HG02938 (cell line): ENCODE results near the gene SLIT1.

Experiments used
- ATAC-seq: cut with Tn5 transposase; IDR thresholded peaks from one replicate; pipeline ENCODE4 v1.9.1; 2021; ENCODE audit warnings: mild to moderate bottlenecking, moderate library complexity; ENCODE audit not compliant: unreplicated experiment

SLIT1 gene

DNA sequence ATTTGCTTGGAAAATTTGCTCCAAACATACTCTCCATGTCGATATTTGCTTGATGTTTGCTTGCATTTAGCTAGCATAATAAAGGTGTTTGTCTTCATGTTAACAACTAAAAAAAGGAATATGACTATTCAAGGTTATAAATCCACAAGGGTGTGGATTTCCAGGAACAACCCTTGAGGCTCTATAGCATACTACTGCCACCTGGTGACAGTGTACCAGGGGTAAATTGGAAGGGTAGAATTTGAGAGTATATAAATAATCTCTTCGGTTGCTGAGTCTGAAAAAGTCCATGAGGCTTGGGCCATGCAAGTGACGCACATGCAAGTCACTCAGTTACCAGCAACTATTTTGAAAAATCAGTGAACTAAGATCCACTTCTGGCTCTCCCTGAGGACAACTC is 68.4 kb downstream of the SLIT1 start:
- no peak for ATAC-seq

DNA sequence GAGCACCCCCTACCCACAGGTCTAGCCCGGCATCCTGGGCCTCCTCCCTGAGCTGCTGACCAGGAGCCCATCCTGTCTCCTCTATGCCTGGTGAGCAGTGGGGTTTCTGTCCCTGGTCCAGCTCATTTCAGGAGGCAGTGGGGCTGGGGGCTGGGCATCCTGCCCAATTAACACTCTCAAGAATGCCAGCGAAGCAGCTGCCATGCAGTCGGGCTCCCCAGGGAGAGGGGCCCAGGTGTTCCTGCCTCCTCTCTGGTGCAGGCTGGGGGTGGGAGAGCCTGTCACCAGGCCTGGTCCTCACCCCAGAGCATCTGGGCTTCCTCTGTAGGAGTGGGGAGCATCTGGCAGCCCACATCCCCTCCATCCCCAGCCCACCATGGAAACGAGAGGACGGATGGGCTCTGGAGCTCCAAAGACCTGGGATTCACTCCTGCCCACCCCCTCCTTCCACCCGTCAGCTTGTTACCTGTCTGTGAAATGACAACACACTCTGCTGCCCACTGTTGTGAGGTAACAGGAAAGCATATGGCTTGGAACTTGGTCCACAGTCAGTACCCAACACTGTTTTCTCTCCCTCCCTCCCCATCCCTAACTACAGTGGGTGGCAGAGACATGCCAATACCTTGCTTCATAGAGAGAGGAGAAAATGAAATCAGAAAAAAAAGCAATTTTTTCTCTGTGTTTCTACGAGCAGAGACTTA is 69.1 kb downstream of the SLIT1 start:
- no peak for ATAC-seq

DNA sequence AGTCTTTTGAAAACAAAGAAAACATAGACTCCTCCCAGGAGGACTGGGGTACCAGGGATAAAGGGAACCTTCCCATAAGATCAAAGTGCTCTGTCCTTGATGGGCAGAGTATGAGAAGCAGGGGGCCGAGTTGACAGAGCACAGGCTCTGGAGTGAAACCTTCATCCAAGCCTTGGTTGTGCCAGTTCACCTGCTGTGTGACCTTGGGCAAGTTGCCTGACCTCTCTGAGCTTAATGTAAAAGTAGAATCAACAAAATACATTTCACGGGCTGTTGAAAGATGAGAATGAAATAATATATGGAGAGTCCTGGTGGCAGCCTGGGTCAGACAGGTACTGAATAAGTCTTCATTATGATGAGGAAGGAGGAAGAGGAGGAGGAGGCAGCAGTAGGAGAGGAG is 69.9 kb downstream of the SLIT1 start:
- ATAC-seq, result no peak

DNA sequence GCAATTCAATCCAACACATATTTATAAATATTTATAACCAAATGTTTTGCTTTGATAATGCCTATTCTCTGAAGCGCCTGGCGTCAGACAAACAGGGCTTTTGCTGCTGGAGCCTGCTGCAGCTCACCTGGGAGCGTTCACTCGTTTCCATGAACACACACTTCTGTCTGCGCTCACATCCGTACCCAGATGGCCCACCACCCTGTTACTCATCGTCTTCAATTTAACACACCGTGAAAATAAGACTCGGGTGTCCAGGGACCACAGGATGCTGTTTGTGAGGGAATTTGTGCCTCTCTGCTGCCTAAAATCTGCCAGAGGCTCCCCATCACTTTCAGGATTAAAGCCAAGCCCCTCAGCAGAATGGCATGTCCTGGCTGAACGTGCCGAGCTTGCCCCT is 74.1 kb downstream of the SLIT1 start:
- no peak for ATAC-seq

DNA sequence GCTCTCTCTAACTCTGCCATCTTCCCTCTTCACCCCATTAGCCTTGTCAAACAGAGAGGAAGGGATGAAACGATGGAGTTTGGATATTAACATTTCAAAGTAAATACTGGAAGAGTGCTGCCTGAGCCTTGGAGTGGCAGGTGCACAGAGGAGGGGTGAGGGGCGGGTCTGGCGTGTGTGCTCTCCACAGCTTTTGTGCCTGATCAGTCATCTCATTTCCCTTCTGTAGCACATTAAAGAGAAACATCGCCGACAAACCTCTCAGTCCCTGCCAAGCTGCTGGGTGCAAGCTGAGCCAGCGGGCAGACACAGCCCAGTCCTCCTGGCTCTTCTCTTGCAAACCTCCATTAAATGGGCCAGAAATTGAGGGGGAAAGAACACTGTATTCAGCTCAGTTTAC is 76.2 kb downstream of the SLIT1 start:
- no peak for ATAC-seq

DNA sequence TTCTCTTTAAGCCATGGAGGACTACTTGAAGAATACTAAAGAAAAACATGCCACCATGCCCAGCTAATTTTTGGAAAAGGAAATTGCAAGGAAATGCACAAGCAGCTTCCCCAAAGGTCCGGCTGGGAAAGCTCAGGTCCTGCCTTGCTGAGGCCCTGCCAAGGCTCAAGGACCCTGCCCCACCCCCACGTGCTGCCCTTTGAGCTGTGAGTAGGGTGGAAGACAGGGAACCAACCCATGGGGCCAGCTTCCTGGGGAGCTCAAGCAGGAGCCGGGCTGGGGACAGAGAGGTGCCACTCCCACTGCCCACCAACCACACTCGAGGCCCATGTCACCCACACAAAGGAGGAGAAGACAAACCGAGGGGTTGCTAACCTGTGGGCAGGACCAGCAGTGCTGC is 78.2 kb downstream of the SLIT1 start:
- ATAC-seq, result no peak

DNA sequence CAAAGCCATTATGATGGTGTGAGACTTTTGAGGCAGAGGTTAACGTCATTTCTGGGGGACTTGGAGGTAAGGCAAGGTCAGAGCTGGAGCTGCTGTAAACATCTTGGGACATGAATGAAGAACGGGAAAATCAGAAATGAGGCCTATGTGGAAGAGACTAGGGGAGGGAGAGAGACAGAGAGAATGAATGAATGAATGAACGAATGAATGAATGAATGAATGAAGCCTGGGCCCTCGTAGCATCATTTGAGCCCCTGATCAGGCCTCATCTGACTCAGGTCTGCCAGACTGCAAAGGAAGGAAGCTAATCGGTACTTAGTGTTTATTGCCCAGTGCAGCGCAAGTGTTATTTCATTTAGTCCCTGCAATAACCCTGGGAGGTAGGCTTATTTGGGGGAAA is 79.6 kb downstream of the SLIT1 start:
- ATAC-seq, result no peak

DNA sequence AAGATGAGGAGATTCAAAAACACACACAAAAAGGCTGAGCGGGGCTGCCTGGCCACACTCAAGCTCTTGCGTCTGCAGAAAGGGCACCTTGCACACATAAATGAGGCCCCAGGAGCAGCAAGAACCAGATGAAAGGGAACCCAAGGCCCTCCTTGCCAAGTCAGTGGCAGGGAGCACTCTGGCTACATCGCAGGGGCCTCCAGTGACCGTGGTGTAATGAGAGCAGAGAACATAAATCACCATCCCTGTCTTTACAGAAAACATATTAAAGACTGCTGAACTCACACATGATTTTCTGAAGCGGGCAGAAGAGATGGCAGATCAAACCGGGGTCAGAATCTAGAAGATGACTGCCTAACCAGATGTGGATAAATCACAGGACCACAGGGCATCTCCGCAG is 80.5 kb downstream of the SLIT1 start:
- ATAC-seq, result no peak

DNA sequence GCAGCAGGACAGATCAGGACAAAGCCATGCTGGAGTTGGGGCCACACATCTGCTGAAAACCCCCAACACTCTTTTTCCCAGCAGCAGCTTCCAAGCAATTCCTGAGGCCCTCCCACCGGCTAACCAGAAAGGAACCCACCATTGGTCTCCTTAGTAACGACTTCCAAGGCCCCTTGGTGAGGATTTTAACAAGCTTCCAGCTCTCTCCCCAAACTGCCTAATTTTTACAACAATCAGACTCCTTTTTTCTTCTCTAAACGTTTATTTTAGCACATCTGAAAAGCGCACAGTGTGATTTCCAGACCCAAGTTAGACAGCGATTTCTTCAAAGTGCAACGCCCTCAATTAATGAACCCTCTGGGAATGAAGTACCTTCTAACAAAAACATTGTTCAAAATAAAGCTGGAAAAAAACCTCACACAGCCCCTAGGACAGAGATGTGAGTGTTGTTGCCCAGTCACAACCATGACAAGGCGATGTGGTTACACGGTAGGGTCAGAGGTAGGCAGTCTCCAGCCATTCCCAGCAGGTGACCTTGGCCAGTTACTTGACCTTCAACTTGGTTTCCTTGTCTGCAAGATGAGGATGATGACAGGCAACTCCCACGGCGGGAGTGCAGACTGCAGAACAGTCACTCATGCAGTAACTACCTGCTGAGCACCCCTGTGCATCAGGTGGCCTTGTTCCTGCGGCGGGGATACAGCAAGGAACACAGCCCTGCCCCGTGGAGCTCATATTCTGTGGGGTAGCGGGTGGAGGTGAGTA is 82.3 kb downstream of the SLIT1 start:
- ATAC-seq, result no peak

DNA sequence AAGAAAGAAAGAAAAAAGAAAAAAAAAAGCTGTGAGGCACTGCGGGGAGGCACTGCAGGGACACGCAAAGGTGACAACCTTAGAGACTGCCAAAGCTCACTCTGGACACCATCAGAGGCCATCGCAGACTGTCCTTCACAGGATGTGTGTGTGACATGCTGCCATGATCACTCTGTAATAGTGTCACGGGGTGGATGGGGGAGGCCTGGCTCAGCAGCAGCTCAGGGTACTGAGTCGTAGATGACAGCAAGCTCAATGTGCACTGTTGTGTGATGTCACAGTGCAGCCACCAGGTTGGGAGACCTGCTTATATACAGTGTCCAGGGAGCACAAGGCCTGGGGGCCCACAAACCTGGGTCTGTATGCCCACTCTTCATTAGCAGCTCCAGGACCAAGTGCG is 83.3 kb downstream of the SLIT1 start:
- ATAC-seq, result no peak

DNA sequence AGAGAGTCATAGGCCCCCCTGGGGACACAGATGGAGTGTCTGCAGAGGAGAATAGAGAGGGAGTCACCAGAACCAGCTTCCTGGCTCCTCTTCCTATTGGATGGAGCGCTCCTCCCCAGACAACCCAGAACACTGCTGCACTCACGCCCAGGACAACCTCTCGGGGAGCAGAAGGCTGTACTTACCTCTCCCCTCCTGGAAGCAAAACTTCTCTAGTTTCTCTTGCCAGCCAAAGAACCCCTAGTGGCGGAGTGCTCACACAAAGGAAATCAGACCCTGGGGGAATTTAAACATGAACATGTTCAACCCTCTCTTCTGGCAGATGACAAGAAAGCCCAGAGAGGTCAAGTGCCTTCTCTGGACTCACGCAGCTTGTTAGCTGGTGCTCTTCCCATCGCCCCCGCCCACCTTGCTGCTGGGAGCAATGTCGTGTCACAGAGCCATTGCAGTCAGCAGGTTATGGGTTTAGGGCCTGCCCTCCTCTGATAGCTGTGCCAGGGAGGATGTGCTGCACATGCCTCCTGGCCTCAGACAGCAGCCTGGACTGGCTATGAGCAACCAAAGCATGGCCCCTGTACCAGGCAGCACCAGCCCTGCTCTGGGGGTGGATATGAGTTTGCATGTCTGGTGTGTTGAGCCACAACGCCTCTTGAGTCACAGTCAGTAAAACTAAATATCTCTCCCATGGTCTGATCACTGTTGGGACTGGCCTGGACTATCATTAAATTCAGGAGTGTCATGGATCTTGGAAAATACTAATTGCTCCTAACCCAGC is 84.4 kb downstream of the SLIT1 start:
- ATAC-seq, result no peak

DNA sequence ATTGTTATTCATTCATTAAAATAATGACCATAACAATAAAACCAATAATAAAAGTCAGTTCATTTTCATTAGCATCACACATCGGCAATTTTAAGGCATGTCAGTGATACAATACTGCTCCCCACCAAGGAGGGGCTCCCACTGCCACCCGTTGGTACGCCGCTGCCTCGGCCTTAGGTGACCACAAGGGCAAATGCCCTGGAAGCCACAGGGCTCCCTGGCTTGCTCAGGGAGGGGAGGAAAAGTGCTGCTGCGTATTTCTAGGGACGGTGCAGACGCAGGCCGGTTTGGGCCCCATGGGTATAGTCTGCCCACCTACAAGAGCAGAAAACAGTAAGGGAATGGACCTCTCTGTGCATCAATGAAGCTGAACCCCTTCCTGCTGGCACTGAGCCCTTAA is 85.1 kb downstream of the SLIT1 start:
- no peak for ATAC-seq

DNA sequence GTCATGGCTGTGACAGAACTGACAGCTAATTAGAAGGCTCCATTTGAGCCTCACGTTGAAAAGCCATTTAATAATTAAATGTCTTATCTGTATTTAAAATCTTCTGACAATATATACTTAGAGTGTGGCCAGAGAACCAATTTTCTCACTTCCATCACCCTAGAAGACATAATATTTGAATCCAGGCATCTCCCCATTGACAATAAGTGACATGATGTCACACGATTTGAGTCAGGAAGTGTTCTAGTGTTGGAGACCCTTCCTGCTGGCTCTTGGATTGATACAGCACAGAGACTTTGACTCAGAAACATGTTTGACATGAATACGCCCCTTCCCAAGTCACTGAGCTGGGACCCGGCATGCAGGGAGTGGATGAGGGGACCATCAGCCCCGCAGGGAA is 85.9 kb downstream of the SLIT1 start:
- no peak for ATAC-seq

DNA sequence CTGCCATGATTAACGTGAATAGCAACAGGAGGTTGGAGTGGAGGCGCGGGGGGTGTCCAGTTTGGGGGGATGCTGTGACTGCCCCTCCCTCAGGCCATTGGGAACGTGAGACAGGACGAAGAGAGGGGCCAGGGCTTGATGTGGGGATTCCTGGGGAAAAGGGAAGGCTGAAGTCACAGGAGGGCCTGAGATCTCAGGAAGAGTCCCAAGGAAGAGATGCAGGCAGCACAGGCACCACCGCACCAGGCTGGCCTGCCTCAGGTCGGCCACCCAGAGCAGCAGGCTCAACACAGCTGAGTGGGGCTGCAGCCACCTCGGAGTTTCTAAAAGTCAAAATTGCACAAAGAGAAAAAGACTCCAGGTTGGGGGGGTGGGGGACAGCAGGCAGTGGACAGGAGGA is 86.7 kb downstream of the SLIT1 start:
- ATAC-seq, result no peak

DNA sequence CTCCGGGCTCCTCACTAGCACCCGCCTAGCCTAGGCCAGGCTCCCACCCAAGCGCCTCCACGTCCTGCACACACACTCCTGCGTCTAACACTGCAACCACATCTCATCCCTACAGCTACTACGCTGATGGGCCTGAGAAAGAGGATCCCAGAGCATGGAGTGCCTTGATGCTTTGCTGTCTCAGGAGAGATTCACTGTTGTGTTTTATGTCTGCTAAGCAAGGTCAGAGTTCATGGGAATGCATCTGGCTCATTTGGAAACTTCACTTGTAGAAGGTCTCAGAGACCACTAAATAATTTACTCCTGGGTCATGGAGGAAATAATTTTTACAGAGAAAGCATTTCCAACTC is 88.7 kb downstream of the SLIT1 start:
- no peak for ATAC-seq

DNA sequence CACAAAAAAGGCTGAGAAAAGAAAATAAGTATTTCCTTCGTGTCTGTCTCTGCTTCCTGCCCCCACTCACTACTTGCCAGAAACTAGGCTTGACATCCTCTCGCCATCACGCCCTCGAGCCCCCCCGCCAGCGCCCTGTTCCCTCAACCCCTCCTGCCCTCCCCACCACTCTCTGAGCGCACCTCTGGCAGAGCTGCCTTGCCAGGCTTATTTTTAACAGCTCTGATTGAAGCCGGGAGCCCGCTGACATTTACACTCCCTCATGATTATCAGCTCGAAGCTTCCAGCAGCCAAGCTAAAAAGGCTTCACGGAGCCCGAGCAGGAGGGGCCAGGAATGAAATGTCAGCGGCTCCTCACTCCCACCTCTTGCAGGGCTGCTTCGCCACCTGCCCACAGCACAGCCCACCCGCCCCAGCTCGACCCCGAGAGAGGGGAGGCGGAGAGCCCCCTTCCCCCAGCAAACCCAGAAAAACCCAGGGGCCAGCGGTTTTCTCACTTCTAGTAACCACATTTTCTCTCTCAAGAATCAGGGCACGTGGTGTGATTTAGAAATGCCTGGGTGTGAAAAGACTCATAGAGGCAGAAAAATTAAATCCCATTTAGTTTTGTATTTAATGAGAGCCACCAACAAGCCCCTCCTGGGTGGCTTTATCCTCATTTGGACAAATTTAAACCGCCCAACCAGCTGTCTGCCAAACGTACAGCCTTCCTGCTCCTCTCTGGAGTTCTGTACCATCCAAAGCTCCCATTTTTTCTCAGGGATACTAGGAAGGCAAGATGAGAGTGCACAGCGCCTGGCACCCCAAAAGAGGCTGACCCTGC is 89.3 kb downstream of the SLIT1 start:
- ATAC-seq, result no peak

DNA sequence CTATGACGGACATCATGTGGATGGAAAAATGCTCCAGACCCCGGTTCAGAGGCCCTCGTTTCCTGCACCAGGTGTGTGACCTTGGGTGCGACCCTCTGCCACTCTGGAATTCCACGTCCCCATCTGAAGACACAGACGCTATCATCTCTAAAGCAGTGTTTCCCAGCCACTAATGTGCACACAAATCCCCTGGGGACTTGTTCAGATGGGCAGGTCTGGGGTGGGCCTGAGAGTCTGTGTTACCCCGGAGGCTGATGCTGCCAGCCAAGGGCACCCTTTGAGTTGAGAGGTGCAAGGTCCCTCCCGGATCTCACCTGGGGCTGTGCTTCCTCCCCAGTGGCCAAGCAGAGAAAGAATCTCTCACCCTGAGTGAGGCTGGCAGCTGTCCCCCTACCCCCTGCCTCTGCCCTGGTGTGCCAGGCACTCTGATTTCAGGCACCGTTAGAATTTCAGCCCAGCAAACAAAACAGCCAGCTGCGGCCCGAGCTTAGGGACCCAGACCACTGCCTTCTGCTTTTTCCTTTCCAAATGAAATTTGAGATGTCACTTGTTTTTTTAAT is 90.0 kb downstream of the SLIT1 start:
- no peak for ATAC-seq

DNA sequence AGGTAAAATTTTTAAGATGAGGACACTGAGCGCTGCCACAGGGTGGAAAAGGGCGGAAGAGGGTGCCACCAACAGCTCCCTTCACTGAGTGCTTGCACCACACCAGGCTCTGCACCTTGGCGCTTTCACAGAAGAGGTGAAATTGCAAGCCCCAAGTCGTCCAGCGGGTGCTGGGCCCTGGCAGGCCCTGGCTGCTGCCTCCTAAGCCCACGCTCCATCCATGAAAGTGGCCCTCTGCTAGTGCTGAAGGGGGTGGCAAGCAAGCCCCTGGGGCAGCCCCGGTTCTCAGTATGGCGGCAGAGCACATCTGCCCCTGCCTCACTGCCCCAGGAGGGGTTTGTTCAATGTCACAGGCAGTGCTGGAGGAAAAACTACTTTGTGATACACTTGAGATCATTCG is 95.1 kb downstream of the SLIT1 start:
- no peak for ATAC-seq

DNA sequence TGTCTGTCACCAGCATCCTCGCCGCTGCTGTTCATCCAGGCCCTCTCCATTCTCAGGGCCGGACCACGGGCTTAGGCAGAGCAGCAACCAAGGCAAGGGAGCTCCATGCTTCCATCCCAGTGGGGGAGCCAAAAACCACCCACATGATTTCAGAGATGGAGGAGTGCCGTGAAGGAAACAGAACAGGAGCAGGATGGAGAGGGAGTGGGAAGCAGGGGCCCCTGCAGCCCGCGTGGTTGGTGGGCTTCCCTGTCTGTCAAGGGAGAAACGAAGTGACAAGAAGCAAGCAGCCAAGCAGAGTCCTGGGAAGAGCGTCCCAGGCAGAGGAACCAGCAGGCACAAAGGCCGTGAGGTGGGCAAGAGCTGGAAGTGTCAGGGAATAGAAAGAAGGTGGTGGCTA is 95.7 kb downstream of the SLIT1 start:
- ATAC-seq, result no peak

DNA sequence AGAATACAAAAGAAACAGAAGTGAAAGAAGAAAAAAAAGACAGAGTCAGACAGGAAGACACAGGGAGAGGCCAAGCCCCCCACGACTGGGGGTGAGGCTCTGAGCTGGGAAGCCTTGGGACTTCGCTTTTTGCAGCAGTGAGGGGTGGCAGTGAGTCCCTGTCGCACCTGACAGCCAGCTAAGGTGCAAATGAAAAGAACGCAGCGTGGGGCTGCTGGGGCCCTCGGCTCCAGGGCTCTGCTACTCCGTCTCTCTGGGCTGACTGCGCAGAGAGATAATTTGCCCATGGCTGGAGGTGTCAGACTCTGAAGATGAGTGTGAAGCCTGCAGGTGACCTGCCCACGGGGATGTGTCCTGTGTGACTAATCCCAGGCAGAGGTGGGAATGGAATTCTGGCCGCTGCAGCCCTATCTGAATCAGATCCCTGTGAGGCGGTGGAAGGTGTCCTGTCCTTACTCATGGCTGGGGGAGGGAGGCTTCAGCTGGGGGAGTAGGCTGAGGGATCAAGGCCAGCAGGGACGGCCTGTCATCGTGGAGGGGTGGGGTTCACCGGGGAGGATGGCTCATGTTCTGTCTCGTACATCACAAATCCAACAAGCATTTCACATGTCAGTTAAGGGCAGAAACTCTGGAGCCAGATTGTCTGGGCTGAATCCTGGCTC is 96.4 kb downstream of the SLIT1 start:
- ATAC-seq, result no peak
